MM.1S (cell line): ENCODE measurements around the gene TTC22.

Experiments
- EZH2 ChIP-seq: fragments of 300-600 bp; sonication (generic); optimal IDR thresholded peaks from 2 replicates; pipeline ENCODE3; 2017; ENCODE audit warnings: low read depth, mild to moderate bottlenecking, antibody characterized with exemption, low read length, mixed read lengths
- TF ChIP-seq, protein P1 (sequence below): fragments of 300-600 bp; sonication (generic); IDR thresholded peaks from 2 replicates; pipeline ENCODE4 v1.5.1; 2016; ENCODE audit warnings: antibody characterized with exemption, low read length, mixed read lengths

DNA sequence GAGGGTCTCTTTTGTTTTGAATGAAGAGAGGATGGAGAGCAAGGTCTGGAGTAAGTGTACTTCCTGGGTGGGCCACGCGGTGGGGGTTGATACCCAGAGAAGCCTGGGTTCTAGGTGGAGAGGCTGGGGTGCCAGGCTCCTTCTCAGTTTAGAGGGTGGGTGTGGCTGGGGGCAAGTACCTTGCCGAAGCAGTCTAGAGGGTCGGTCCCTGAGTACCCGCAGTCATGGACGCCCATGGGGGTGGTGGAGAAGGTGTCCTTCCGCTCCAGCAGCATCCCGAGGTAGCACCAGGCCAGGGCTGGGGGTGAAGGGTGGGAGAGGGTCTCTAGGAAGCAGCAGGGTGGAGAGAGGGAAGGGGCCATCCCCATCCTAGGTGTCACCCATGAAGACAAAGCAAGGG, 14.3 kb downstream of the TTC22 start:
- TF ChIP-seq, protein P1, sequence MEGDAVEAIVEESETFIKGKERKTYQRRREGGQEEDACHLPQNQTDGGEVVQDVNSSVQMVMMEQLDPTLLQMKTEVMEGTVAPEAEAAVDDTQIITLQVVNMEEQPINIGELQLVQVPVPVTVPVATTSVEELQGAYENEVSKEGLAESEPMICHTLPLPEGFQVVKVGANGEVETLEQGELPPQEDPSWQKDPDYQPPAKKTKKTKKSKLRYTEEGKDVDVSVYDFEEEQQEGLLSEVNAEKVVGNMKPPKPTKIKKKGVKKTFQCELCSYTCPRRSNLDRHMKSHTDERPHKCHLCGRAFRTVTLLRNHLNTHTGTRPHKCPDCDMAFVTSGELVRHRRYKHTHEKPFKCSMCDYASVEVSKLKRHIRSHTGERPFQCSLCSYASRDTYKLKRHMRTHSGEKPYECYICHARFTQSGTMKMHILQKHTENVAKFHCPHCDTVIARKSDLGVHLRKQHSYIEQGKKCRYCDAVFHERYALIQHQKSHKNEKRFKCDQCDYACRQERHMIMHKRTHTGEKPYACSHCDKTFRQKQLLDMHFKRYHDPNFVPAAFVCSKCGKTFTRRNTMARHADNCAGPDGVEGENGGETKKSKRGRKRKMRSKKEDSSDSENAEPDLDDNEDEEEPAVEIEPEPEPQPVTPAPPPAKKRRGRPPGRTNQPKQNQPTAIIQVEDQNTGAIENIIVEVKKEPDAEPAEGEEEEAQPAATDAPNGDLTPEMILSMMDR = no peak
- TF ChIP-seq EZH2 = no peak
